ENCODE results near the gene SBNO1.
"Not testable (repeated sequence)": the region's sequence is repeated elsewhere in the genome, so short reads cannot be mapped to it uniquely, and the experiment has no call there.

SBNO1 gene

GRCh38 chr12:123254853-123255446, 109.7 kb downstream of the SBNO1 start:
- Histone ChIP-seq H4K20me1 (ENCODE audit: low read depth, low read length) (no peaks in the 10 kb centered on the region; the same call in 1 of the 2 replicates), H3K9me2 (replicated peaks; ENCODE audit: insufficient read depth, low read length) (no peaks in the 10 kb centered on the region), H3K4me3 (ENCODE audit: insufficient read depth, low read length, poor library complexity, severe bottlenecking) (no peak overlapping the region), H3K9me3 (ENCODE audit: insufficient read depth, low read length) (no peaks in the 10 kb centered on the region), H3K9ac (ENCODE audit: low read length) (no peak overlapping the region), H3K79me2 (ENCODE audit: insufficient read depth, low read length) (peaks cover 28% of the 10 kb centered on the region), H3K36me3 (ENCODE audit: low read length) (peaks cover 10% of the 10 kb centered on the region), H3K4me2 (ENCODE audit: low read depth, low read length, poor library complexity, severe bottlenecking) (no peak overlapping the region), H2AFZ (ENCODE audit: low read depth, low read length, severe bottlenecking) (no peak overlapping the region), H3F3A (ENCODE audit: insufficient read depth) (peaks cover 7% of the 10 kb centered on the region; the same call in 1 of the 2 replicates), H3K27ac (ENCODE audit: low read depth, low read length) (no peak overlapping the region), H3K27me3 (ENCODE audit: low read length) (no peaks in the 10 kb centered on the region)
- no peak for TF ChIP-seq EZH2phosphoT487 (conservative IDR thresholded peaks at IDR 0.05; ENCODE audit: low read length)
- TF ChIP-seq CTCF (IDR thresholded peaks at IDR 0.05; ENCODE audit: insufficient read depth, low read length, poor library complexity, severe bottlenecking), result no peak

GRCh38 chr12:123253641-123254459, 110.8 kb downstream of the SBNO1 start:
- TF ChIP-seq CTCF (IDR thresholded peaks at IDR 0.05; ENCODE audit: insufficient read depth, low read length, poor library complexity, severe bottlenecking) (no peak), EZH2phosphoT487 (conservative IDR thresholded peaks at IDR 0.05; ENCODE audit: low read length) (no peak)
- H3K79me2 ChIP-seq (ENCODE audit: insufficient read depth, low read length), result peaks cover 38% of the 10 kb centered on the region
- no peak overlapping the region for H3K9ac ChIP-seq (ENCODE audit: low read length)

GRCh38 chr12:123252365-123252764, 112.3 kb downstream of the SBNO1 start:
- not testable (repeated sequence) for H3K4me3 ChIP-seq (ENCODE audit: insufficient read depth, low read length, poor library complexity, severe bottlenecking); H3K36me3 ChIP-seq (ENCODE audit: low read length); H3F3A ChIP-seq (ENCODE audit: insufficient read depth); H3K9me3 ChIP-seq (ENCODE audit: insufficient read depth, low read length); H3K27me3 ChIP-seq (ENCODE audit: low read length); H2AFZ ChIP-seq (ENCODE audit: low read depth, low read length, severe bottlenecking); H3K27ac ChIP-seq (ENCODE audit: low read depth, low read length); H3K9ac ChIP-seq (ENCODE audit: low read length); H3K9me2 ChIP-seq (replicated peaks; ENCODE audit: insufficient read depth, low read length); H4K20me1 ChIP-seq (ENCODE audit: low read depth, low read length); H3K4me2 ChIP-seq (ENCODE audit: low read depth, low read length, poor library complexity, severe bottlenecking)
- H3K79me2 ChIP-seq (ENCODE audit: insufficient read depth, low read length), result peaks cover 52% of the 10 kb centered on the region

More at GRCh38 chr12:123253641-123254459, 110.8 kb downstream of the SBNO1 start:
- Histone ChIP-seq H3K9me2 (replicated peaks; ENCODE audit: insufficient read depth, low read length) (no peaks in the 10 kb centered on the region), H3K27ac (ENCODE audit: low read depth, low read length) (no peak overlapping the region), H3K36me3 (ENCODE audit: low read length) (peaks cover 10% of the 10 kb centered on the region), H3K27me3 (ENCODE audit: low read length) (no peaks in the 10 kb centered on the region), H4K20me1 (ENCODE audit: low read depth, low read length) (no peaks in the 10 kb centered on the region; the same call in 1 of the 2 replicates), H2AFZ (ENCODE audit: low read depth, low read length, severe bottlenecking) (no peak overlapping the region), H3K4me3 (ENCODE audit: insufficient read depth, low read length, poor library complexity, severe bottlenecking) (no peak overlapping the region), H3F3A (ENCODE audit: insufficient read depth) (peaks cover 7% of the 10 kb centered on the region; the same call in 1 of the 2 replicates), H3K9me3 (ENCODE audit: insufficient read depth, low read length) (no peaks in the 10 kb centered on the region), H3K4me2 (ENCODE audit: low read depth, low read length, poor library complexity, severe bottlenecking) (no peak overlapping the region)
